ENCODE results near the gene AUH. TPM values are rescaled to one million over a fixed set of nuclear protein-coding genes. Genes with fewer than 3 reads are reported as not detected.

AUH gene
- total RNA-seq, 1 experiment from 2014 or later = 29.0 TPM

DNA sequence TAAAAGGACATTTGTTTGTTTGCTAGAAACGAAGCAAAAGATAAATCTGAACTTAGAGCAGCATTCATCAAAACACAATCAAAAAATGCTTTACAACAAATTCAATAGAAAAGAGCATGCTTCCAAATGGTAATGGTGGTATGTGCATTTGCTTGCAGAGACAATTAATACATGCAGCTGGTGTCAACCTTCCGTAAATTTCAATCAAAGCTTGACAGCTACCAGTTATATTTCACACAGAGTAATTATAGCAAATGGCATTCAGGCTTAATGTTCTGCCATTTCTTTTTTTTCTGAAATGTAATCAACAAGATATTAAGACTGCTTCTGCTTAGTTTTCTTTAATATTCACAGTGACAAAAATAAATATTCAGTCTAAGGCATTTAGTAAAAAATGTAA is 90.6 kb downstream of the AUH start:
- ATAC-seq (no peak), DNase-seq (ENCODE audit: low read depth, low spot score) (no peak)
- no peaks in the 10 kb centered on the region for H3K9me2 ChIP-seq (ENCODE audit: insufficient read depth)
- no peak overlapping the region for H3K4me2 ChIP-seq (ENCODE audit: low read length)
- no peaks in the 10 kb centered on the region for H3K9me3 ChIP-seq (ENCODE audit: control insufficient read depth in 1 of 2, insufficient read depth in 1 of 2, low read depth in 1 of 2, low read length in 2 of 2)
- no peaks in the 10 kb centered on the region for H4K20me1 ChIP-seq (ENCODE audit: insufficient read depth)
- ChIA-PET CTCF (no interaction called here), POLR2A (no interaction called here), RAD21 (ENCODE audit: low non-redundant PET in 1 of 2, low total read pairs in 2 of 2, uncharacterized antibody in 2 of 2, unreplicated experiment in 2 of 2) (no interaction called here)
- no TSS peak for BruUV-seq (replicated peaks)
- H3K4me1 ChIP-seq (ENCODE audit: control insufficient read depth in 1 of 2, insufficient read depth in 2 of 2, low read length in 2 of 2) = peaks cover 2 to 14% of the 10 kb centered on the region in 2 experiments; a peak in 2 of 4 replicates
- no peak overlapping the region for H3K9ac ChIP-seq (ENCODE audit: low read length)
- H3K79me2 ChIP-seq (ENCODE audit: insufficient read depth, low read length) = no peaks in the 10 kb centered on the region; the same call in 1 of the 2 replicates
- H3K27me3 ChIP-seq (ENCODE audit: insufficient read depth, low read length) = no peaks in the 10 kb centered on the region
- intact Hi-C loops (cut with micrococcal nuclease) = no loop called here
- no peak overlapping the region for H2AFZ ChIP-seq (ENCODE audit: low read depth, low read length, poor library complexity, severe bottlenecking)
- no peak overlapping the region for H3K27ac ChIP-seq (ENCODE audit: low read depth, low read length)
- H3K4me3 ChIP-seq (replicated peaks in 1 of 2; ENCODE audit: low read depth in 1 of 2, low read length in 2 of 2) = no peak overlapping the region
- TF ChIP-seq ZFX (IDR thresholded peaks at IDR 0.05) = no peak
- TF ChIP-seq ZNF274 (IDR thresholded peaks at IDR 0.05; ENCODE audit: low read depth, low read length) = no peak
- no peak for TF ChIP-seq POLR2A (IDR thresholded peaks at IDR 0.05; ENCODE audit: borderline replicate concordance, extremely low read depth, insufficient read depth, insufficient read length)
- TF ChIP-seq EZH2phosphoT487 (IDR thresholded peaks at IDR 0.05; ENCODE audit: borderline replicate concordance) = no peak
- TF ChIP-seq SRF (IDR thresholded peaks at IDR 0.05; ENCODE audit: low read depth) = no peak
- TF ChIP-seq CBX3 (IDR thresholded peaks at IDR 0.05; ENCODE audit: low read depth) = no peak
- TF ChIP-seq, protein P1, sequence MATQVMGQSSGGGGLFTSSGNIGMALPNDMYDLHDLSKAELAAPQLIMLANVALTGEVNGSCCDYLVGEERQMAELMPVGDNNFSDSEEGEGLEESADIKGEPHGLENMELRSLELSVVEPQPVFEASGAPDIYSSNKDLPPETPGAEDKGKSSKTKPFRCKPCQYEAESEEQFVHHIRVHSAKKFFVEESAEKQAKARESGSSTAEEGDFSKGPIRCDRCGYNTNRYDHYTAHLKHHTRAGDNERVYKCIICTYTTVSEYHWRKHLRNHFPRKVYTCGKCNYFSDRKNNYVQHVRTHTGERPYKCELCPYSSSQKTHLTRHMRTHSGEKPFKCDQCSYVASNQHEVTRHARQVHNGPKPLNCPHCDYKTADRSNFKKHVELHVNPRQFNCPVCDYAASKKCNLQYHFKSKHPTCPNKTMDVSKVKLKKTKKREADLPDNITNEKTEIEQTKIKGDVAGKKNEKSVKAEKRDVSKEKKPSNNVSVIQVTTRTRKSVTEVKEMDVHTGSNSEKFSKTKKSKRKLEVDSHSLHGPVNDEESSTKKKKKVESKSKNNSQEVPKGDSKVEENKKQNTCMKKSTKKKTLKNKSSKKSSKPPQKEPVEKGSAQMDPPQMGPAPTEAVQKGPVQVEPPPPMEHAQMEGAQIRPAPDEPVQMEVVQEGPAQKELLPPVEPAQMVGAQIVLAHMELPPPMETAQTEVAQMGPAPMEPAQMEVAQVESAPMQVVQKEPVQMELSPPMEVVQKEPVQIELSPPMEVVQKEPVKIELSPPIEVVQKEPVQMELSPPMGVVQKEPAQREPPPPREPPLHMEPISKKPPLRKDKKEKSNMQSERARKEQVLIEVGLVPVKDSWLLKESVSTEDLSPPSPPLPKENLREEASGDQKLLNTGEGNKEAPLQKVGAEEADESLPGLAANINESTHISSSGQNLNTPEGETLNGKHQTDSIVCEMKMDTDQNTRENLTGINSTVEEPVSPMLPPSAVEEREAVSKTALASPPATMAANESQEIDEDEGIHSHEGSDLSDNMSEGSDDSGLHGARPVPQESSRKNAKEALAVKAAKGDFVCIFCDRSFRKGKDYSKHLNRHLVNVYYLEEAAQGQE (IDR thresholded peaks at IDR 0.05; ENCODE audit: low read depth) = no peak
- no peak for TF ChIP-seq FOSL1 (IDR thresholded peaks at IDR 0.05; ENCODE audit: low read depth)
- no peaks in the 10 kb centered on the region for H3K36me3 ChIP-seq (ENCODE audit: control insufficient read depth in 1 of 2, insufficient read depth in 2 of 2, low read length in 2 of 2)

All from HCT116 (cell line).